Stimulated activated naive B cell treated with anti-CD40 and anti-IgM and Interleukin-4, amounts not matched to agents 10 μg/mL and 1 μg/mL and 100 μg/mL, for 72 hours (primary cell): Measurements from ENCODE around the gene DENND1A.

Source experiments
- ATAC-seq, 2 donors: fragments of 150-1000 bp; cut with Tn5 transposase; replicated peaks; 2 replicates each; pipeline ENCODE4 v1.10.0; 2021; ENCODE audit warnings: moderate library complexity in 1 of 2
- DNase-seq: peaks from one replicate; pipeline ENCODE4 v3.0.0; 2021
- H3K27ac Mint-ChIP-seq: one replicate; pipeline ENCODE4 v1.8.0; 2022; ENCODE audit warnings: mild to moderate bottlenecking, mixed read lengths
- H3K27me3 Mint-ChIP-seq, 2 donors: one replicate each; pipeline ENCODE4 v1.8.0; 2022; ENCODE audit warnings: mixed read lengths in 2 of 2
- H3K36me3 Mint-ChIP-seq, 2 donors: one replicate each; pipeline ENCODE4 v1.8.0; 2022; ENCODE audit warnings: mixed read lengths in 2 of 2, mild to moderate bottlenecking in 1 of 2
- H3K4me1 Mint-ChIP-seq, 2 donors: one replicate each; pipeline ENCODE4 v1.8.0; 2022; ENCODE audit warnings: mixed read lengths in 2 of 2, mild to moderate bottlenecking in 1 of 2
- H3K4me3 Mint-ChIP-seq, 2 donors: one replicate each; pipeline ENCODE4 v1.8.0; 2022; ENCODE audit warnings: mild to moderate bottlenecking in 2 of 2, mixed read lengths in 2 of 2, moderate library complexity in 1 of 2
- H3K9me3 Mint-ChIP-seq, 2 donors: one replicate each; pipeline ENCODE4 v1.8.0; 2022; ENCODE audit warnings: mixed read lengths in 2 of 2, mild to moderate bottlenecking in 1 of 2

DENND1A gene

GRCh38 chr9:123654994-123655637 lies 274.8 kb downstream of the DENND1A start:
- Mint-ChIP-seq H3K27ac (no peak overlapping the region), H3K4me1 (peaks cover 15 to 36% of the 10 kb centered on the region in 2 donors), H3K9me3 (no peaks in the 10 kb centered on the region), H3K4me3 (no peak overlapping the region), H3K36me3 (peaks cover 12 to 15% of the 10 kb centered on the region in 2 donors), H3K27me3 (no peaks in the 10 kb centered on the region)
- ATAC-seq (no peak), DNase-seq (no peak)

GRCh38 chr9:123654218-123654993 lies 275.5 kb downstream of the DENND1A start:
- ATAC-seq (no peak), DNase-seq (no peak)
- no peaks in the 10 kb centered on the region for H3K9me3 Mint-ChIP-seq
- H3K27ac Mint-ChIP-seq, result peak overlapping the region; percentile 1
- H3K4me1 Mint-ChIP-seq, result peaks cover 12 to 35% of the 10 kb centered on the region in 2 donors
- no peak overlapping the region for H3K4me3 Mint-ChIP-seq
- no peaks in the 10 kb centered on the region for H3K27me3 Mint-ChIP-seq
- peaks cover 12 to 13% of the 10 kb centered on the region in 2 donors for H3K36me3 Mint-ChIP-seq

- no peak overlapping the region for H3K27ac Mint-ChIP-seq
- DNase-seq, result no peak
- no peaks in the 10 kb centered on the region for H3K9me3 Mint-ChIP-seq
- H3K4me1 Mint-ChIP-seq, result peaks cover 6 to 24% of the 10 kb centered on the region in 2 donors
- ATAC-seq, result no peak
- peaks cover 14 to 15% of the 10 kb centered on the region in 2 donors for H3K36me3 Mint-ChIP-seq
- no peaks in the 10 kb centered on the region for H3K27me3 Mint-ChIP-seq
- no peak overlapping the region for H3K4me3 Mint-ChIP-seq
Observed at GRCh38 chr9:123652416-123652815, 277.5 kb downstream of the DENND1A start.

- Mint-ChIP-seq H3K27ac (no peak overlapping the region), H3K9me3 (no peaks in the 10 kb centered on the region)
Observed at GRCh38 chr9:123651871-123652270, 278.1 kb downstream of the DENND1A start.

GRCh38 chr9:123651273-123651672 lies 278.7 kb downstream of the DENND1A start:
- H3K27me3 Mint-ChIP-seq, result no peaks in the 10 kb centered on the region
- no peak for DNase-seq

More at GRCh38 chr9:123651871-123652270, 278.1 kb downstream of the DENND1A start:
- DNase-seq, result no peak
- ATAC-seq, result no peak
- H3K27me3 Mint-ChIP-seq, result no peaks in the 10 kb centered on the region
- H3K36me3 Mint-ChIP-seq, result peaks cover 15 to 16% of the 10 kb centered on the region in 2 donors
- peaks cover 5 to 22% of the 10 kb centered on the region in 2 donors for H3K4me1 Mint-ChIP-seq
- no peak overlapping the region for H3K4me3 Mint-ChIP-seq

GRCh38 chr9:123649909-123650308 lies 280.0 kb downstream of the DENND1A start:
- ATAC-seq (no peak), DNase-seq (no peak)
- Mint-ChIP-seq H3K4me1 (peaks cover 2 to 14% of the 10 kb centered on the region in 2 donors), H3K27me3 (no peaks in the 10 kb centered on the region), H3K4me3 (no peak overlapping the region), H3K36me3 (peaks cover 19 to 20% of the 10 kb centered on the region in 2 donors), H3K9me3 (no peaks in the 10 kb centered on the region), H3K27ac (no peak overlapping the region)

More at GRCh38 chr9:123651273-123651672, 278.7 kb downstream of the DENND1A start:
- peaks cover 2 to 17% of the 10 kb centered on the region in 2 donors for H3K4me1 Mint-ChIP-seq
- H3K36me3 Mint-ChIP-seq, result peaks cover 19 to 20% of the 10 kb centered on the region in 2 donors
- no peaks in the 10 kb centered on the region for H3K9me3 Mint-ChIP-seq
- H3K4me3 Mint-ChIP-seq, result no peak overlapping the region
- ATAC-seq, result no peak
- no peak overlapping the region for H3K27ac Mint-ChIP-seq

- DNase-seq (no peak), ATAC-seq (no peak)
- no peaks in the 10 kb centered on the region for H3K27me3 Mint-ChIP-seq
- peaks cover 0 to 6% of the 10 kb centered on the region in 2 donors for H3K4me1 Mint-ChIP-seq
- no peak overlapping the region for H3K4me3 Mint-ChIP-seq
- H3K27ac Mint-ChIP-seq, result no peak overlapping the region
- no peaks in the 10 kb centered on the region for H3K9me3 Mint-ChIP-seq
- peaks cover 17 to 25% of the 10 kb centered on the region in 2 donors for H3K36me3 Mint-ChIP-seq
Observed at GRCh38 chr9:123647145-123647544, 282.8 kb downstream of the DENND1A start.

GRCh38 chr9:123645762-123646161 lies 284.2 kb downstream of the DENND1A start:
- no peak for ATAC-seq
- Mint-ChIP-seq H3K27me3 (no peaks in the 10 kb centered on the region), H3K27ac (no peak overlapping the region), H3K4me3 (no peak overlapping the region), H3K4me1 (peaks cover 0 to 6% of the 10 kb centered on the region in 2 donors), H3K36me3 (peaks cover 11 to 18% of the 10 kb centered on the region in 2 donors), H3K9me3 (no peaks in the 10 kb centered on the region)
- DNase-seq, result no peak

- H3K27me3 Mint-ChIP-seq, result no peaks in the 10 kb centered on the region
- H3K4me3 Mint-ChIP-seq, result no peak overlapping the region
- no peak overlapping the region for H3K27ac Mint-ChIP-seq
- ATAC-seq (no peak), DNase-seq (no peak)
- H3K9me3 Mint-ChIP-seq, result no peaks in the 10 kb centered on the region
- peaks cover 0 to 6% of the 10 kb centered on the region in 2 donors for H3K4me1 Mint-ChIP-seq
- peaks cover 8 to 18% of the 10 kb centered on the region in 2 donors for H3K36me3 Mint-ChIP-seq
Observed at GRCh38 chr9:123645126-123645525, 284.8 kb downstream of the DENND1A start.

- Mint-ChIP-seq H3K4me3 (no peak overlapping the region), H3K27me3 (no peaks in the 10 kb centered on the region), H3K27ac (no peak overlapping the region), H3K36me3 (peaks cover 8 to 18% of the 10 kb centered on the region in 2 donors), H3K9me3 (no peaks in the 10 kb centered on the region), H3K4me1 (peaks cover under 1 to 2% of the 10 kb centered on the region in 2 donors)
- DNase-seq (no peak), ATAC-seq (no peak)
Observed at GRCh38 chr9:123643518-123643917, 286.4 kb downstream of the DENND1A start.

- DNase-seq (no peak), ATAC-seq (no peak)
- no peak overlapping the region for H3K27ac Mint-ChIP-seq
Observed at GRCh38 chr9:123642291-123643278, 287.3 kb downstream of the DENND1A start.

GRCh38 chr9:123640792-123641222 lies 289.1 kb downstream of the DENND1A start:
- H3K27ac Mint-ChIP-seq, result no peak overlapping the region
- no peak for ATAC-seq

More at GRCh38 chr9:123642291-123643278, 287.3 kb downstream of the DENND1A start:
- no peak overlapping the region for H3K4me3 Mint-ChIP-seq
- peaks cover 8 to 18% of the 10 kb centered on the region in 2 donors for H3K36me3 Mint-ChIP-seq
- H3K4me1 Mint-ChIP-seq, result peaks cover 5 to 10% of the 10 kb centered on the region in 2 donors
- no peaks in the 10 kb centered on the region for H3K9me3 Mint-ChIP-seq
- no peaks in the 10 kb centered on the region for H3K27me3 Mint-ChIP-seq

GRCh38 chr9:123639743-123640142 lies 290.2 kb downstream of the DENND1A start:
- Mint-ChIP-seq H3K4me1 (peaks cover 12 to 21% of the 10 kb centered on the region in 2 donors), H3K27ac (peak overlapping the region; percentile 56), H3K27me3 (no peaks in the 10 kb centered on the region), H3K4me3 (no peak overlapping the region), H3K36me3 (peaks cover 2 to 11% of the 10 kb centered on the region in 2 donors), H3K9me3 (no peaks in the 10 kb centered on the region)
- DNase-seq, result no peak
- ATAC-seq, result no peak

More at GRCh38 chr9:123640792-123641222, 289.1 kb downstream of the DENND1A start:
- no peak for DNase-seq
- peaks cover 2 to 10% of the 10 kb centered on the region in 2 donors for H3K36me3 Mint-ChIP-seq
- no peak overlapping the region for H3K4me3 Mint-ChIP-seq
- H3K4me1 Mint-ChIP-seq, result peaks cover 12 to 19% of the 10 kb centered on the region in 2 donors
- no peaks in the 10 kb centered on the region for H3K27me3 Mint-ChIP-seq
- H3K9me3 Mint-ChIP-seq, result no peaks in the 10 kb centered on the region
